ENCODE measurements around the gene SARNP. TPM values are rescaled to one million over a fixed set of nuclear protein-coding genes. Genes with fewer than 3 reads are reported as not detected.
A peak's percentile ranks its signal among the peaks of the same experiment; 100 is the strongest.

The SARNP gene
- total RNA-seq, 2 experiments from 2014 or later: 86.1 to 92.0 TPM

DNA sequence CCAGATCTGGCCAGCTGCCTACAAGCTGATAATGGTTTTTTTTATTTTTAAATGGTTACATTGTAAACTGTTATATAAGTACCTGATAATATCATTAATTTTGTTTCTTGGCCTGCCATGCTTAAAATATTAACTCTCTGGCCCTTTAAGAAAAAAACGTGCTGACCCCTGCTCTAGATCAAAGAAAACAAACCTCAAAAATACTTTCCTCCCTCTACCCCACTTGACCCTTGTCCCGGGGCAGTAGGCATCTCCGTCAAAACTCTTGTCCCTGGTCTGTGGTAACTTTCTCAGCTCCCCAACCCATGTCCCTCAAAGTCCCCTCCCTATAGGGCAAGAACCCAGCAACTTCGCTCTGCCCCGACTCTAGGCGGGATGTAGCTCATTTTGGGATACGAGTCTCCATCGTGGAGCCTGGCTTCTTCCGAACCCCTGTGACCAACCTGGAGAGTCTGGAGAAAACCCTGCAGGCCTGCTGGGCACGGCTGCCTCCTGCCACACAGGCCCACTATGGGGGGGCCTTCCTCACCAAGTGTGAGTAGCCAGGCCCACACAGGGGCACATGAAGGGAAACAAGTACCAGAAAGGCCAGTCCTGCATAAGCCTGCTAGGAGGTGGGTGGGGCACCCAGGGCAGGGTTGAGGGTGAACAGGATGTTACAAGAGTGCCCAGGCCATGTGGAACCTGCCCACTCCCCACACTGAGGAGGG, 93.9 kb downstream of the SARNP start:
- H3K4me3 ChIP-seq (ENCODE audit: low read depth, low read length, poor library complexity, severe bottlenecking): no peak overlapping the region
- H3K9me3 ChIP-seq (ENCODE audit: low read length): no peaks in the 10 kb centered on the region
- intact Hi-C loops (cut with micrococcal nuclease; ENCODE audit: unreplicated experiment): loop anchor here (1.0 kb wide), 1 partner anchor 14 kb away; no protein-coding TSS in a partner anchor
- H3K36me3 ChIP-seq (ENCODE audit: insufficient read depth, low read length): peaks cover 73% of the 10 kb centered on the region
- ChIA-PET CTCF (ENCODE audit: unreplicated experiment) (interaction anchor here (0.7 to 1.9 kb wide), 2 partner anchors 8 to 15 kb away, joined by 3 to 5 read pairs; partner anchors contain the start of gene BLOC1S1), POLR2A (no interaction called here)
- TF ChIP-seq, protein P1, sequence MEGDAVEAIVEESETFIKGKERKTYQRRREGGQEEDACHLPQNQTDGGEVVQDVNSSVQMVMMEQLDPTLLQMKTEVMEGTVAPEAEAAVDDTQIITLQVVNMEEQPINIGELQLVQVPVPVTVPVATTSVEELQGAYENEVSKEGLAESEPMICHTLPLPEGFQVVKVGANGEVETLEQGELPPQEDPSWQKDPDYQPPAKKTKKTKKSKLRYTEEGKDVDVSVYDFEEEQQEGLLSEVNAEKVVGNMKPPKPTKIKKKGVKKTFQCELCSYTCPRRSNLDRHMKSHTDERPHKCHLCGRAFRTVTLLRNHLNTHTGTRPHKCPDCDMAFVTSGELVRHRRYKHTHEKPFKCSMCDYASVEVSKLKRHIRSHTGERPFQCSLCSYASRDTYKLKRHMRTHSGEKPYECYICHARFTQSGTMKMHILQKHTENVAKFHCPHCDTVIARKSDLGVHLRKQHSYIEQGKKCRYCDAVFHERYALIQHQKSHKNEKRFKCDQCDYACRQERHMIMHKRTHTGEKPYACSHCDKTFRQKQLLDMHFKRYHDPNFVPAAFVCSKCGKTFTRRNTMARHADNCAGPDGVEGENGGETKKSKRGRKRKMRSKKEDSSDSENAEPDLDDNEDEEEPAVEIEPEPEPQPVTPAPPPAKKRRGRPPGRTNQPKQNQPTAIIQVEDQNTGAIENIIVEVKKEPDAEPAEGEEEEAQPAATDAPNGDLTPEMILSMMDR (conservative IDR thresholded peaks at IDR 0.05; ENCODE audit: low read length): no peak
- no peak for TF ChIP-seq EZH2phosphoT487 (IDR thresholded peaks at IDR 0.05; ENCODE audit: borderline replicate concordance, low read depth, low read length)
- DNase-seq (ENCODE audit: low spot score): no peak
- H4K20me1 ChIP-seq (ENCODE audit: insufficient read depth, low read length): no peaks in the 10 kb centered on the region
- no peak overlapping the region for H3K27ac ChIP-seq (ENCODE audit: low read depth, low read length, poor library complexity, severe bottlenecking)
- no peaks in the 10 kb centered on the region for H3K9me2 ChIP-seq (ENCODE audit: insufficient read depth, low read length)
- H2AFZ ChIP-seq (ENCODE audit: low read length): no peak overlapping the region
- H3K79me2 ChIP-seq (ENCODE audit: insufficient read depth, low read depth, low read length): peaks cover 8% of the 10 kb centered on the region; the same call in 1 of the 2 replicates
- H3K4me1 ChIP-seq (ENCODE audit: insufficient read depth, low read length, poor library complexity, severe bottlenecking): peaks cover 19% of the 10 kb centered on the region
- BruUV-seq (replicated peaks): TSS peak; percentile 32
- H3K4me2 ChIP-seq (ENCODE audit: low read length): no peak overlapping the region

DNA sequence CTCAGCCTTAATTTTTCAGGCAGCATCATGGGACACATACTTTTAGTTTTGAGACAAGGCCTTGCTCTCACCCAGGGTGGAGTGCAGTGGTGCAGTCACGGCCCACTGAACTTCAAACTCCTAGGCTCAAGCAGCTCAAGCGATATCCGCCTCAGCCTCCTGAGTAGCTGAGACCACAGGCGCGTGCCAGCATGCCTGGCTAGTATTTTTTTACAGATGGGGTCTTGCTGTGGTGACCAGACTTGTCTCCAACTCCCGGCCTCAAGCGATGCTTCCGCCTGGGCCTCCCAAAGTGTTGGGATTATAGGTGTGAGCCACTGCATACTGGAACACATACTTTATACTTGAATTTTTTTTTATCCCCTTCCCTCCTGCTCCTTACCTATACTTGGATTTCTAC, 94.6 kb downstream of the SARNP start:
- Histone ChIP-seq H3K4me1 (ENCODE audit: insufficient read depth, low read length, poor library complexity, severe bottlenecking) (peaks cover 26% of the 10 kb centered on the region), H3K79me2 (ENCODE audit: insufficient read depth, low read depth, low read length) (peaks cover 7% of the 10 kb centered on the region; the same call in 1 of the 2 replicates), H3K36me3 (ENCODE audit: insufficient read depth, low read length) (peaks cover 74% of the 10 kb centered on the region), H3K4me3 (ENCODE audit: low read depth, low read length, poor library complexity, severe bottlenecking) (no peak overlapping the region), H3K9me3 (ENCODE audit: low read length) (no peaks in the 10 kb centered on the region), H3K9me2 (ENCODE audit: insufficient read depth, low read length) (no peaks in the 10 kb centered on the region), H3K4me2 (ENCODE audit: low read length) (no peak overlapping the region), H2AFZ (ENCODE audit: low read length) (no peak overlapping the region), H4K20me1 (ENCODE audit: insufficient read depth, low read length) (no peaks in the 10 kb centered on the region), H3K27ac (ENCODE audit: low read depth, low read length, poor library complexity, severe bottlenecking) (no peak overlapping the region)
- CTCF ChIA-PET (ENCODE audit: unreplicated experiment): interaction anchor here (0.7 kb wide), 1 partner anchor 15 kb away, joined by 3 read pairs; no protein-coding TSS in a partner anchor
- POLR2A ChIA-PET: no interaction called here
- BruUV-seq (replicated peaks): no TSS peak
- no peak for DNase-seq (ENCODE audit: low spot score)
- intact Hi-C loops (cut with micrococcal nuclease; ENCODE audit: unreplicated experiment): no loop called here
- TF ChIP-seq EZH2phosphoT487 (IDR thresholded peaks at IDR 0.05; ENCODE audit: borderline replicate concordance, low read depth, low read length): no peak
- TF ChIP-seq, protein P1 (conservative IDR thresholded peaks at IDR 0.05; ENCODE audit: low read length): no peak
